Smooth muscle cell of the brain vasculature (primary cell): Measurements from ENCODE around the gene PCGF5.
"Not testable (repeated sequence)": the region's sequence is repeated elsewhere in the genome, so short reads cannot be mapped to it uniquely, and the experiment has no call there.

Source experiments
- DNase-seq: peaks from one replicate; pipeline ENCODE4 v3.0.0-alpha.2; 2012; ENCODE audit warnings: low read depth, low spot score

The PCGF5 gene

DNA sequence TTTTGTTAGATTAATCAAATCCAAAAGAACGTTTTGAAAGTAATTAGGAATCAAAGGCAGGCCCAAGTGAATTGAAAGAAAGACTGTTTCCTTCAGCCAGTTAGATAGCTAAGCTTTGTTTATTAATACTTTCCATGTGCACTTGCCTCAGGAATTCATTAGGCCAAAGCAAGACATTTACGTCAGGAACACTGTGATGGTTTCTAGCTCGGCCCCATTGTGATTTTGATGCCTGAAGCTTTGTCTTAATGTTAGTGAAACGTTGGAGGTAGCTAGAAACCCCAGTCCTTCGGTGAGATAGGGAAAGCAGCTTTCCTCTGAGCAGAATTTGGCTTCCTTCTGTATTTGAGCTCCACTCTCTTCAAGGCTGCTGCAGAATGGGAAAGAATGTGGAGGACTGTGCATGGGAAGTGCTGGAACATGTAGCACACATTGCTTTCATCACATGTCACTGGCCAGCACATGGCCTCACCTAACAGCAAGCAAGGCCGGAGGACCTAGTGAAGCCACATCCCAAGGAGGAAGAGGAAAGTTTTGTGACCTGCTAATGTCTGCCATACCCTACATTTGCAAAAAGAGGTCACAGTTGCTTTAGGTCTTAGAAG lies 64.1 kb downstream of the PCGF5 start:
- DNase-seq, result no peak

DNA sequence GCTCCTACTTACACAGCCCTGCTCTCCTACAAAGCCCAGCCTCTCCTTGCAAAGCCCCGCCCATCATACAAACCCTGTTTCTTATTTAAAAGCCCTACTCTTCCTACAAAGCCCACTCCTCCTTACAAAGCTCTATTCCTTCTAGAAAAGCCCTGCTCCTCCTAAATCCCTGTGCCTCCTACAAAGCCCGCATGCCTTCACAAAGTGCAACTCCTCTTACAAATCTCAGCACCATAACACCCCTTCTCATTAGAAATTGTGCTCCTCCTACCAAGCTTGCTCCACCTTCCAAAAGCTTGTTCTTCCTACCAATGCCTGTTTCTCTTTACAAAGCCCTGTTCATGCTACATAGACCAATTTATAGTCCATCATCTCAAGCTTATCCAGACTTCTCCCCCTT lies 66.1 kb downstream of the PCGF5 start:
- no peak for DNase-seq

DNA sequence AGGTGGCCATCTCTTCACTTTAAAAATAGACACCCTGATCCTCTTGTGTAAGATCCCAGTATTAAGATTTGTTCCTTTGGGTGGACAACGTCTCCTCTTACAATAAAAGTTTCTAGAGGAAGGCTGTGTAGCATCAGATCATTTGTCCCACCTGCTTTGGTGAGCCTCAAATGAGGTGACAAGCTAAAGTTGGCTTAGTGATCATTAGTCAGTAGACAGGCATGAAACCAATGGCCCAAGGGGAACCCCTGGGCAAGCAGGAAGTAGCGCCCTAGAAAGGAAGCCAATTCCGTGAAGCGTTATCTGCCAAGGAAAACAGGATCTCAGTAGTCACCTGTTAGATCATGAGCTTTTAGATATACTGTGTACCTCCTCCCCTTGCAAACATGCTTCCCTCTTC lies 66.8 kb downstream of the PCGF5 start:
- no peak for DNase-seq

DNA sequence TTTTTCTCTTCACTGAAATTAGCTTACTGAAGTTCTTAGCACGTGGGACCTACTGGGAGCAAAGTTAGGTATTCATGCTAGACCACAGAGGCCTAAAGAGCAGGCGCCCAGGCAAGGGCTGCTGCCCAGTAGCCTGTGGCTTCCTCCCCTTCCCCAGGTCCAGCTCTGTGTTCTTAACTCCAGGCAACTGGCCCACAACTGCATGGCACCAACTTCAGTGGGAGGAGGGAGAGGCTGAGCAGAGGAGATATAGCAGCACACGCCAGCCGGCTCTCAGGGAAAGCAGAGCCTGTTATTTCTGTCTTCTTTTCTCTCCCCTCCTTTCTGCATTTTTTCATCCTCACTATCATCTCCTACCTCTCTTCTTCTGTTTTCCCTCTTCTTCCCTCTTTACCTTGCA lies 67.4 kb downstream of the PCGF5 start:
- DNase-seq, result no peak

DNA sequence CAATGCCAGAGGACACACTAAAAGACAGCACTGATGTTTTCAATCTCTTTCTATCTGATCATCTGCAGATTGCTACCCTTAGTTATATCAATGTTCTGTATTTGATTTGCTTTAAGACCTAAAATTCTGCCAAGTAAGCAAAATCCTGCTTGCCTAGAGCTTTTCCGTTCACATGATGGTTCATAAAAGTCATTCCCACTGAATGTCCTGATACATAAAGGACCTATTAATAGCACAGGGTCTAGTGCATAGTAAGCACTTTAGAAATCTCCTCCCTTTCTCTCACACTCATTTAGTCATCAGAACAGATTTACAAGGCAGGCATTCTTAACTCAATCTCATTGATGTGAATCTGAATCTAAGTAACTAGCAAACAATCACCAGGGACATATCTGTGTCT lies 68.8 kb downstream of the PCGF5 start:
- no peak for DNase-seq

DNA sequence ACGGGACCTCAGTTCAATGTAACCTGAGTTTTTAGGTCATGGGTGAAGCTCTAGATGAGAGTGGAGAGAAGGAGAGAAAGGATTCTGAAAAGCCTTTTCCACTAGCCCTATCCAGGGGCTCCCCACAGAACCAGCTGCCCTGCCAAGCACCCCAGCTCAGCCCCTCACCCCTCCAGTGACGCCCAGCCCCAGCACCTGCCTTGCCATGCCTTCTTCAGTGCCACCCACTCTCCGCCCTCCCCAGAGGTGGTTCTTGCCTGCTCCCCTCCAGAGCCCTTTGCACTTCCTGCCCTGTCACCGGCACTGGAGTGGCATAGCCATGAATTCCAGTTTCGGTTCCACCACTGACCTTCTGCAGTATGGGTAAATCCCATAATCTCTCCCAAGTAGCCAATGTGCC lies 70.1 kb downstream of the PCGF5 start:
- DNase-seq, result no peak

DNA sequence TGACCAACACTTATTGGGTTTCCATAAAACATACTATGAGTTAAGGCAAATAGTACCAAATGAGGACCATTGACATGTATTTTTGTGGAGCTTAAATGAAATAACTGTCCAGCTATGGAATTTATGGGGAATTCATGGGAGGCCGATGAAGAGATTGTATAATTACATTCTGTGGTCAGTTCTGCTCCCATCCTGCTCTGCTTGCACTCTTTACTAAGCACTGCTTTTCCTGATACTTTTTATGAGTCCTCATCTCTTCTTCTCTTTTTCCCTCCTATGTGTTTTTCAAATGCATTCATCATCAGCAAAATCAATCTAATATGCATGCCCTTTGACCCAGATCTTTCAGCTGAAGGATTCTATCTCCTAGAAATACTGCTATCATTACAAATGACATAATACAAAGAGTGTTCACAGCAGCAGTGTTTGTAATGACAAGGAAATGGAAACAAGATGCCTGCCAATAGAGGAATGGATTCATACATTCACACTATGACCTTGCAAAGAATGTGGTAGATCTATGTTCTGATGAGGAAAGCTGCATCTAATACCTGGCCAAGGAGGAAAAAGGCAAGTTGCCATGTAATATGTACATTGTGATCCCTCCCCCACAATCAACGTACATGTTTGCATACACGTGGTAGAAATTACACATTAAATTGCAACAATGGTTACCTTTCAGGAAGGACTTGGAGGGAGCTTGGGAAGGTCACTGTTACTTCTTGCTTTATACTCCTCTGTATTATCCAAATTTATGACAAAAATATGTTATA lies 73.9 kb downstream of the PCGF5 start:
- DNase-seq, result no peak

DNA sequence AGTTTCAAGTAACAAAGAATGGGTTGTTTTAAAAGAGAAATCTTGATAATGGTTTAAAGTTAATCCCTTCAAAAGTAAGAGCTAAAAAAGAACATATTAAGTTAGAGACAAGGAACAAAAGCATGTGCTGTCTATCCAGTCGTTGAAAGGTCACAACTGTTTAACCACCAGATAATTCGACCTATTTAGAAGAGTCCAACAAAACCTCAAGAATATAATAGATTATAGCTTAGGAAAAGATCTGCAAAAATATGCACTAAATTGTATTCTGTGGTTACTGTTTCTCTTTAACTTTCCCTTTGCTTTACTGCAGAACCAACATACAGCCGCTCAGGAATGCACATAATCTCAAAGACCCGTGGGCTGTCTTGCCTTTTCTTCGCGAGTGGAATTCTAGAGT lies 74.9 kb downstream of the PCGF5 start:
- no peak for DNase-seq

DNA sequence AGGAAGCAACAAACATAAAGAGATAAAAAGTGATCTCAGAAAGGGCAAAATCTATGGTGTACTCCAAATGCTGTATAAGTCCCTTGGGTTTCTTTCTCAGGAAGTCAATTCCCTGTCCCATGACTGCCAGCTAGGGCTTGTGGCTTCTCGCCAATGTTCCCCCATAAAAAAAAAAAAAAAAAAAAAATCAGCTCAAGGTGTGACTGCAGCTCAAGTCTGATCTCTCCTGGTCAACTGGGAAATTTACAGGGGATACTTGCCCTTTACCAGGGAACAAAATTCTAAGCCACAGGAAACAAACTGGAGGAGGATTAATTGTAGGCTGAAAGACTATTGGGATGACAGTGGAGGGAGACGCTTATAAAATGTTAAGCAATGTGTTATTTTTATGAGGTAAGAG lies 76.0 kb downstream of the PCGF5 start:
- no peak for DNase-seq

DNA sequence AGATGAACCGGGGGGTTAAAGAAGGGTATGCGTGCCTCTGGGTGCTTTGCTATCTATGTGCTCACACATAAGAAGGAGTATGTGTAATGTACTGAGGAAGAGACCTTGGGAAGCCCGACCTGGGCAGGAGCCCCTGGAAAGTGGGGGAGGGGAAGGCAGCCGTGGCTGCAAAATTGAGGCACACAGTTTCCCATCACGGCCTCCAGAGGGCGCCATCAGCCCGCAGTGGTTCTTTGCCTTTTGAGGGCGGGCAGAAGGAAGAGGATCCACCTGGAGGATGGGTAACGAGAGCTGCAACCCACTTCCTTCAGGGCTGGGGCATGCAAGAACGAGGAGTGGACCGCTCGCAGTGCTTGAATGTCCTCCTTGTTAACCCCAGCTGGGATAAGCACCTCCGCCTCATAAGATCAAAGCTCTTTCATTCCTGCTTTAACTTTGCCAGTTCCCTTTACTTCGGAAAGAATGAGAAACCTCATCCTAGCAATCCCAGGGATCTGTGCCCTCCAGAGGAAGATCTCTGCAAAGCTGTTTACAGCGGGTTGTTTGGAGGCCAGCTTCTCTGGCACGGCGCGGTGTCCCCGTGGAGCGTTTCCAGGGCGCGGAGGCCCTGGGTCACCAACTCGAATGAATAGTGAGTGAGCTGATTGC lies 77.9 kb downstream of the PCGF5 start:
- DNase-seq, result peak; percentile 74

DNA sequence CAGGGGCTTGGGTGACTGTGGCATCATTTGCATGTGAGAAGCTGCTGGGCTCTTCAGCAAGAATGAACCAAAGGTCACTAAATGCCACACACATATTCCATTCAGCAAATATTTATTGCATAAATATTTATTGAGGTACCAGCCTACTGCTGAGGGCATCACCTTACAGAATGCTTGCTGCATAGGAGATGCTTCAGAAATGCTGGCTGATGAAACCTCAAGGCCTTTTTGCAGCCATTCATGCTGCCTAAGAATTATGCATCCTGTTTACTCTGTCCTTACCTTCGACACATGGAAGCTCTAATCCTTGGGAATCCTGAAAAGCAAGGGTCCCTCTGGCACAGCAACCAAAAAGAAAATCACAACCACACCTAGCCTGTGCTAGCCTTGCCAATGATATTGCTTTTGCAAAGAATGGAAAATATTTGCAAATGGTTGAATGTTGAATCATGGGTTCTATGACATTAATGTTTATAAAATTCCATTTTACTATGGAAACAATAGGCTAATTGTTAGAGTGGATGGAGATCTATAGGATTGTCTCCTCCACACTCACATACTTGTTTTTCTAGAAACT lies 79.6 kb downstream of the PCGF5 start:
- no peak for DNase-seq

DNA sequence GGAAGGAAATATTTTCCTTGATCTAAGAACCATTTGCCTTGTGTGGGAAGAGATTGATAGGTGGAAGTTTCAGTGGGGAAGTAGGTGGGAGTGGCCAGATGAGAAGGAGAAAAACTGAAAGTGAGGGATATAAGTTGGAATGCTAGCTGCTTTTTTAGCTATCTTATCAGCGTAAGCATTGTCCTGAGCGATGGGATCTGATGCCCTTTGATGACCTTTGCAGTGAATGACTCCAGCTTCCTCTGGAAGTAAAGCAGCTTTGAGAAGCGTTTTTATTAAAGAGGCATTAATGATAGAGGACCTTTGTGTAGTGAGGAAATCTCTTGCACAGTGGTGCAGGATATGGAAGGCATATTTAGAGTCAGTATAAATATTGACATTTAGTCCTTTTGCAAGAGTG lies 82.5 kb downstream of the PCGF5 start:
- not testable (repeated sequence) for DNase-seq

DNA sequence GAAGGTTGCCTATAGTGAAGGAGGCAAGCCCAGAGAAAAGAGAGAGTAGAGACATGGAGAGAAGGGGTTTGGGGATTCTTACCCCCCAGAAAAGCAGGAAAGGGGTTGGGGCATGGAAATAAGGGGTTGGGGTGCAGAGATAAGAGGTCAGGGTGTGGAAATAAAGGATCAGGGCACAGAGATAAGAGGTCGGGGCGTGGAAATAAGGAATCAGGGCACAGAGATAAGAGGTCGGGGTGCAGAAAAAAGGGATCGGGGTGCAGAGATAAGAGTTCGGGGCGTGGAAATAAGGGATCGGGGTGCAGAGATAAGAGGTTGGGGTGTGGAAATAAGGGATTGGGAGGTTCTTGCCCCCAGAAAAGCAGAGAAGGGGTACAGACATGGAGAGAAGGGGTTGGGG lies 85.5 kb downstream of the PCGF5 start:
- not testable (repeated sequence) for DNase-seq

DNA sequence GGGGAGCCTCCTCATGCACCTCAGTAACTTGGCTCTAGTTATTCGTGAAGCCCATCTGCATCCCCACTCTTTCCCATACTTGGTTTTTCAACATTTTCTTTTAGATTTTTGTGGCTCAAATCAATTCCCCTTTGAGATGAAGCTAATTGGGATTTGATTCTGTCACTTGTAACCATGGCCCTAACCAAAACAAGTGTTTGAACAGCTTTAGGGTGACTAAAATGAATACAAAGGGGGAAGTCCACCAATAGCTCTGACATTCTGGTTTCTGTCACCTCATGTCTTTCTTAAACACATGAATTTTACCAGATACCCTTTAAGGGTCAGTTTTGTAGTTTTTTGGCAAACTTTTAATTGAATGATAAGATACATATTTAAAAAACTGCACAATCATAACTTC lies 87.0 kb downstream of the PCGF5 start:
- no peak for DNase-seq

DNA sequence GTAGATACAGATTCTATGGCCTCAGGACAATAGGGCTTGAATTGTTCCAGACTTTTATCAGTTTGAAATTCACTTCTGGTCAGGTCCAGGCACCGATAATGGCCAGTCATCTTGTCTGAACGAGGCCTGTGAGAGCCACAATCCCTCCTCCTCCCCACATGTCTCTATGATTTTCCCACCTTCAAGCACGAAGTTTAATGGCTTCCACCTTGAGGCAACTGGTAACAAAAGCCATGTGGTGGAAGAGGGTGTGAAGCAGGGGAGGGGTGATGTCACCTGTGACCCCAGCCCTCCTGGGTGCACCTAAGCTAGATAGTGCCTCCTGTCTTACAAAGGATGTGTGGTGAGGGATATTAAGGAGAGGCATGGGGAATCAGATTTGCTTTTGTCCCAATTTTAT lies 89.2 kb downstream of the PCGF5 start:
- DNase-seq, result no peak

DNA sequence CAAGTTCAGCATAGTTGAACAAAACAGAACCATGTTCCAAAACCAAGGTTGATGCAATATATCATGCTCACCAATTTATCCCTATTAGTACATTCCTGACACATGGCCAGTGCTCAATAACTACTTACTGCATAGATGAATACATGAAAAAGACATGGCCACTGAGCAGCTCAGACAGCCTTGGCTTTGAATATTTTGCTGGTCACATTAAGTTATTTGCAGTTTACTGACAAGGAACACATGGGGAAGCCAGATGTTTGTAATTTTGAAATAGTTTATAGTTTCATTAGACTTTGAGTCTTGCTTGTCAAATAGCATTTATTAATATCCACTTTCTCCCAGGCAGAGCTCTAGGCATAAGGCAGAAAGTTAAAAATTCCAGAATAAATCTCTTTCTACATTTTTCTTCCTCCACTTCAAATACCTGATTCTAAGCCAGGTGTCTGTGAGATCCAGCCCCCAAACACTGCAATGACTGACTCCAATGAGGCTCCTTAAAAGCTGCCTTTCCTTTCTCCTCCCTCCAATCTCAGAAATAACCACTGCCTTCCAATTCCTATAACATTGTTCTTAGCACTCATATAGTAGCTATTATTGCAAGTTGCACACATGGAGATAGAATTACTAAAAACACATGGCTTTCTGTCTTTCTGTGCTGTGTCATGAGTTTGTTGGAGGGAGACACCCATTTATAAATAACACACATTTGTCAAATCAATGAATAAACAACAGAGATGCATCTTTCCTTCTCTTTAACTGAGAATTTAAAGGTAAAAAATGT lies 91.3 kb downstream of the PCGF5 start:
- DNase-seq, result no peak

DNA sequence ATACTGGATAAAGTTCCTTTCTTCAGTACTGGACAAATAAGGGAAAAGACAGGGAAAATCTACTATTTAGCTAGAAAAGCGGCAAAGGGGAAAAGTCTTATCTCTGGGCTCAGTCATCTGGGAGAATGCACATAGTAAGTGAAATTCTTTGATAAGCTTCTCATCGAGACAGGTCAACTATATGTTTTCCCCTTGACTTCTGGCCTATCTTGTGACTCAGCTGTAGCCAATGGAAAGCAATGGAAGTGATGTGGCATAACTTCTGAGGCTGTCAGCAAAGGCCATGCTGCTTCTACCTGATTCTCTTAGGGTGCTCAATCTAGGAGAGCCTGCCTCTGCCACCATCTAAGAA lies 91.9 kb downstream of the PCGF5 start:
- DNase-seq, result no peak

DNA sequence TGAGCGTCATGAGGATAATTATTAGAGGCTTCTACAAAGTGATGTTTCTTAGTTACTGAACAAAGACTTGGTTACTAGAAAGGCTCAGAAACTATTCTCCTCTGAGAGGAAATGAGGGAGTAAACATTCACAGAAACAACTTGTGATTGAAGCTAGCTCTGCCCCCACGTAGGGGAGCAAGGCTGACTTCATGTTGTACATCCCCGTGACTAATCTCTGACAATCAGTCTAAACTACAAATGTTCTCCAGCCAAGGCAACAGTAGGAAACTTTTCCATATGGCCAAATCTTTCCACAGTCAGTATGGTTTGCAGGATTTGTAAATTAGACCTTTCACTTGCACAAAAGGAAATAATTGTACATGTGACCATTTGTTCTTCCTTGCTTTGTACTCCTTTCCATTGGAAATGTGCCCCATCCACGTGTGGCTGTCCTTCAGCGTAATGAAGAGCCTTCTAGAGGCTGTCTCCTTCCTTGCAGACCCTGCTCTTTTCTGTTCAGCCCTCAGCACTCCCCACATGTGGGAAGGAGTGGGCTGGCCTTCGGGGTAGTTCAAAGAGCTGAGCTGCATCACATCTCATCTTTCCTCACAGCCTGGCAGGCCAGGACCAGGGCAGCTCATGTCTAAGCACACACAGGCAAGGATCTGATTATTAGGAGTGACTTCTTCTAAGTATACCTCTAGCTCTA lies 93.5 kb downstream of the PCGF5 start:
- no peak for DNase-seq

DNA sequence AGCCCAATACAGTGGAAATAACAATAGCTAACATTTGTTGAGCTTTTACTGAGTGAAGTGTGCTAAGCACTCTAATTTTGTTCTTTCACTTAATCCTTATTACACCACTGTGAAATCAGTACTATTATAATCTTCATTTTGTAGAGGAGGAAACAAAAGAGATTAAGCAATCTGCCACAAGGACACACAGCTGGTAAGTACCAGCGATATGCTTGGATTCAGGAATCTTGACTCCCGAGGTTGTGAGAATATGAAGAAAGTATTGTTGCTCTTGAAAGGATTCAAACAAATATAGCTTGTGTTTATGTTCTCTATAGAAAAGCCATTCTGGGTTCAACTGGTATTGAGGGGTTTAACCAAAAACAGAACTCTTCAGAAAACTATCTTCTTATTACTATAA lies 96.0 kb downstream of the PCGF5 start:
- no peak for DNase-seq

DNA sequence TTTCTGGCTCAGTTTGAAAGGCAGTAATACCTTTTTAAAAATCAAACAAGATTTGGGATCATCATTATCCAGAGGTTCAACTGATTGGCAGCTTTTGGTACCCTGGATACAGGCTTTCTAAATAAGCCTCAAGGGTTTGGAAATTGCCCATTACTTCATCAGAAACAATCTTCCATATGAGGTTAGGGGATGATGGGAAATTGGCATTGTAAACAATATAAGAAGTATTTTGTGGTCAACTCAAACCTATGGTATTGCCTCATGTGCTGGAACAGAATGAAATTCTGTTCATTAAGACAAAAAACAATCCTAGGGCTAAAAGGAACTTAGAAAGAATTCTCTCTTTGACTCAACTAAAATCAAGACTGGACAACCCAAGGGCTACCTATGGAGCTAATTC lies 97.1 kb downstream of the PCGF5 start:
- no peak for DNase-seq

DNA sequence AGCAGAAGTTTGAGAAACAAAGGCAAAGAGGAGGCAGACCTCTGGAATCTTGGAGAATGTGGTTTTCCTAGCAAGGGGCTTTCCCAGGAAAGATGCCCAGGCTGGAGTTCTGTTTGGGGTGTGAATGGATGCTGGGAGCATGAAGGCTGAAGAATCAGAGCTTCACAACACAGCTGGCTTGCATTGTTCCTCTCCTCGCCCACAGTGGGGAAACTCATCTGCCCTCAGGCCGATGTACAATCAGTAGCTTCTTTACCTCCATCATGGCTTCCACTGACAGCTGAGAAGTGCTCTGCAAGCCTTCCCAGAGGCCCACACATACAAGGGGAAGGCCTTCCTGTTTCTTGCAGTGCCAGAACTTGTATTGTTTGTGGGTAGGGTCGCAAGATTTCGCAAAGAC lies 98.9 kb downstream of the PCGF5 start:
- no peak for DNase-seq
